Inflammatory macrophage (primary cell): Measurements from ENCODE around the gene CEP192.

Experiments used
- DNase-seq, 2 donors: peaks; one replicate each; pipeline ENCODE4 v3.0.0-alpha.2; 2020 to 2022

The CEP192 gene

DNA sequence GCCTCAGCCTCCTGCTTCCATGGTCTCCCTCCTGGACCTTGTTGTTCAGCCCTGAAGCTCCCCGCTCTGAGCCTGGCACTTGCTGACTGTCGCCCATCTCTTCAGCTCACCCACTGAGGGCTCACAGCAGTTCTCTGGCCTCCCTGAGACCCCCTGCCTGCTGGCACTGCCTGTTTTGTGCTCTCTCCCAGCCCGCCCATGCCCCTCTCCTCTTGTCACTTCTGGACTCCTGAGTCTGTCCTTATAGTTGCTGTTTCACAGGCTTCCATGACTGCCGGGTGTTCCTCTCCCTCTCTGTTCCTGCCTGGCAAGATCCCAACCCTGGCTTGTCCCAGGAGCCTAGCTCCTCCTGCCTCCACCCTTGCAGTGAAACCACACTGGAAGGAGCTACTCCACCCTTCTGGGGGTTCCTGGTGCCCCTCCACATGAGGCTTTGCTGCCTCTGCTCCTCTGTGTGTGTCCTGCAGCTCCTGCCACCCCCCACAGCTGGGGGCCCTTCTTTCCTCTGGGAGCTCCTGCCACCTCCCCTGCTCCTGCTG lies 110.6 kb downstream of the CEP192 start:
- no peak for DNase-seq

GRCh38 chr18:13103366-13103765 lies 112.2 kb downstream of the CEP192 start:
- no peak for DNase-seq

- no peak for DNase-seq
Measured at GRCh38 chr18:13105059-13105458, 113.9 kb downstream of the CEP192 start.

GRCh38 chr18:13107074-13107473 lies 115.9 kb downstream of the CEP192 start:
- DNase-seq: no peak

GRCh38 chr18:13108330-13108729 lies 117.2 kb downstream of the CEP192 start:
- DNase-seq: no peak

DNA sequence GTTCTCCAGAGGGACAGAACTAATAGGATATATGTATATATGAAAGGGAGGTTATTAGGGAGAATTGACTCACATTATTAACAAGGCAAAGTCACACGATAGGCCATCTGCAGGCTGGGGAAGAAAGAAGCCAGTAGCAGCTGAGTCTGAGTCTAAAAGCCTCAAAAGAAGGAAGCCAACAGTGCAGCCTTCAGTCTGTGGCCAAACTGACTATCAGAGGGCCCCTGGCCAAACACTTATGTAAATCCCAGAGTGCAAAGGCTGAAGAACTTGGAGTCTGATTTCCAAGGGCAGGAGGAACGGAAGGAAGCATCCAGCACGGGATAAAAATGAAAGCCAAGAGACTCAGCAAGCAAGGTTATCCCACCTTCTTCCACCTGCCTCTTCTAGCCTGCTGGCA lies 119.4 kb downstream of the CEP192 start:
- DNase-seq: no peak

DNA sequence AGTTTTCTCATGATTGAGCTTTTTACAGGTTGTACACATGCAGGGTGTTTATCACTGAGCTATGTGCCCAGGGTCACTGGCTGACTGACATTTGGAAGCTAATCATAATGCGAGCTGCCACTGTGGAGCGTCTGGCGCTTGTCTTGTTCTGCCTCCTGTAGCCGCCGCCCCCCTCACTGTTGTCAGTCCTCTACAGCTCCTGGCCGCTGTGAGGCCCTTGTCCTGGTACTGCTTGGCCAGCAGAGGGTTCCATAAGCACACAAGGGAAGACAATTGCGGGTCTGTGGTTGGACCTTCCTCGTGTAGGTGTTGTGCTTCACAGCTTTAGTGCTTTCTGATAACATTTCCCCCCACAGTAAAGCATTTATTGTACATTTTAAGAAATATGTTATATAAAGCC lies 121.8 kb downstream of the CEP192 start:
- peak in 1 of 2 donors; percentile 35 for DNase-seq

GRCh38 chr18:13120255-13120654 lies 129.1 kb downstream of the CEP192 start:
- DNase-seq: no peak

DNA sequence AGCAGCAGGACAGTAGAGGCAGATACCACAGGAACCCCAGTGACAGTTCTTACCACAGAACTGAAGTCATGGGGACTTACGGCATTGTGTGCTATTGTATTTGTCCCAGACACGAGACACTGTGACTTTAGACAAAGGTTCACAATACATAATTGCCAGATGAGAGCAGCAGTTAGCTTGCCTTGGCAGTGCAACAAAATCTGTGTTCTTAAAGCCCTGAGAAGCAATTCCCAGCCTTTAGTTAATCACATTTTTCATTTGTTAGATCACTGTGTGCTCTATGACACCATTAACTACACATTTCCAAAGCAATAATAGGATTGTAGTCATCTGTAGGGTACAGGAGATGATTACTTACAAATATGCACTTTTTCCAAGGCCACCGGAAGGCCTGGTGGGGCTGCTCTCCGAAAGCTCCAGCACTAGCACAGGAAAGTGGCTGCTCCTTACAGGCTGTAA lies 129.8 kb downstream of the CEP192 start:
- no peak for DNase-seq

DNA sequence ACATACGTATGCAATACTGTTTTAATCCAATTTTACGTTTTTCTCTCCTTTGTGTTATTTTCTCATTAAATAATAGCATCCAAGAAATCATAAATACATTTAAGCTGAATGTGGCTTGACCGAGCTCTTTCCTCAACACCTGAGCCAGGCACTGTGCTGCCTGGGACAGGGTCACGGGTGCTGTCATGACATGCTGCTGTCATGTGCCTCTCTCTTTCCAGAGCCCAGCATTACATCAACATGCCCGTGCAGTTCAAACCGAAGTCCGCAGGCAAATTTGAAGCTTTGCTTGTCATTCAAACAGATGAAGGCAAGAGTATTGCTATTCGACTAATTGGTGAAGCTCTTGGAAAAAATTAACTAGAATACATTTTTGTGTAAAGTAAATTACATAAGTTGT lies 133.2 kb downstream of the CEP192 start:
- DNase-seq: no peak

DNA sequence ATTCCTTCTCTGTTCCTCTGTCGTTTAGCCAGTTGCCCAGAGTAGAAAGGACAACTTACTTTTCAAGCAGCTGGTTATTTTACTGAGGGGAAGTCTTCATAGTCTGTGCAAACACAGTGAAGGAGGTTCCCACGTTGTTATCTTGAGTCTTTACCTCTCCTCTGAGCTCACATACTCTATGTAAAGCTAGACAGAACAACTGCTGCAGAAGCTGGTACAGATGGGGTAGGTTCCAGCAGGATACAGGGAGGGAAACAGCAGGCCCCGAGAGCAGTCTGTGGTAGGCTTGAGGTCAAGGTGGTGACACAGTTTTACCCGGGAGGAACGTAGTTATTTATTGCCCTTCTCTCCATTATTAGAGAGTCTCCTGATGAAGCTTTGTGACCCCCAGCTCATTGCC lies 134.0 kb downstream of the CEP192 start:
- DNase-seq: no peak

- DNase-seq: no peak
Measured at GRCh38 chr18:13126966-13127598, 135.9 kb downstream of the CEP192 start.

DNA sequence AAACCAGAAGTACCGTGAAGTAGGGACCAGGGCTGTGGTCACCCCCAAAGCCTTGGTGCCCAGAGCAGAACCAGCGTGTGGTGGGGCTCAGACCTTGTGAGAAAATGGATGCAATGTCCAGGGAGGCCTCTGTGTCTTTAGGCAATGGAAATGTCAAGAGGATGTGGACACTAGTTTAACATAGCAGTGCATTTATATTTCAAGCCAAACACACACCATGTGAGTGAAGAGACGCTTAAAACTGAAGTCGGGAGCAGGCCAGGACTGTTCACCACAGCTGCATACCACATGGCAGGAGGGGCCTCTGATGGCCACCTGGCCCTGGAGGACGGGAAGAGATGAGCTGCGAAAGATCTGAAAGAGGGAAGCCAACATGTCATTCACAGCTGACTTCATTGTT lies 140.1 kb downstream of the CEP192 start:
- no peak for DNase-seq

GRCh38 chr18:13134551-13135401 lies 143.6 kb downstream of the CEP192 start:
- no peak for DNase-seq

DNA sequence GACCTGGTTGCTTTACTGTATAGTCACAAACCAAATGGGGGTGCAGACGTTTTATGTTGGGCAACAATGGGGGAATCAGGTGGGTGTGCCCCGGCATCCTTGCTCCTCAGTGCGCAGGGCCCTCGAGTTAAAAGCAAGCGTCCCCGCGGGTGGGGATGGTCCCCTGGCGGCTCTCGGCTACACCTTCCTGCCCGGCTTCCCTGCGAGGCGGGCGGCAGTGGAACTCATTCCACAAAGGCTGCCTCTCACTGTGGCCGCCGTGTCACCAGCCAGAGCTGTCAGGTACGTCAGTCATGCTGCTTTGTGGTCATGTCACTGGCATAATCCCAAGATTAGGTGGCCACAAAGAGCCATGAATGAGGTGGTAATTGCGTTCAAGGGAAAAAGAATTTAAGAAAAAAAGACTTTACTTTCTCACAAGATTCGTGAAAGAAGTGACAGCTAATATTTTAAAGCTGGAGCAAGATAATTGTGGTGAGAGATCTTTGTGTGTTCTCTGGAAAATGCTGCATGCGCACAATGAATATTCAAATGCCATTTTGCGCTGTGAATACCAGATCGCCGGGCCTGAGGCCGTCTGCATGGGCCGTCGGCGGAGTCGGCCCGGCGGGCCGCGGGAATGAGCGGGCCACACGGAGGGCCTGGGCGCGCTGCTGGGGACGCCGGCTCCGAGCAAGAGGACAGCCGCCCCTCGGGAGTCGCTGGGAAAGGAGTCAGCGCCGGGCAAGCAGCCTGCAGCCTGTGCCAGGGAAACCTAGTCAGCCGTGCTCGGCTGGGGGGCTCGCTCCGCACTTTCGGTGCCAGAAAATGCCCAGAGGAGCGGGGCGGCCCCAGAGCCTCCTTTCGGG lies 145.1 kb downstream of the CEP192 start:
- peak in 1 of 2 donors; percentile 14 for DNase-seq

DNA sequence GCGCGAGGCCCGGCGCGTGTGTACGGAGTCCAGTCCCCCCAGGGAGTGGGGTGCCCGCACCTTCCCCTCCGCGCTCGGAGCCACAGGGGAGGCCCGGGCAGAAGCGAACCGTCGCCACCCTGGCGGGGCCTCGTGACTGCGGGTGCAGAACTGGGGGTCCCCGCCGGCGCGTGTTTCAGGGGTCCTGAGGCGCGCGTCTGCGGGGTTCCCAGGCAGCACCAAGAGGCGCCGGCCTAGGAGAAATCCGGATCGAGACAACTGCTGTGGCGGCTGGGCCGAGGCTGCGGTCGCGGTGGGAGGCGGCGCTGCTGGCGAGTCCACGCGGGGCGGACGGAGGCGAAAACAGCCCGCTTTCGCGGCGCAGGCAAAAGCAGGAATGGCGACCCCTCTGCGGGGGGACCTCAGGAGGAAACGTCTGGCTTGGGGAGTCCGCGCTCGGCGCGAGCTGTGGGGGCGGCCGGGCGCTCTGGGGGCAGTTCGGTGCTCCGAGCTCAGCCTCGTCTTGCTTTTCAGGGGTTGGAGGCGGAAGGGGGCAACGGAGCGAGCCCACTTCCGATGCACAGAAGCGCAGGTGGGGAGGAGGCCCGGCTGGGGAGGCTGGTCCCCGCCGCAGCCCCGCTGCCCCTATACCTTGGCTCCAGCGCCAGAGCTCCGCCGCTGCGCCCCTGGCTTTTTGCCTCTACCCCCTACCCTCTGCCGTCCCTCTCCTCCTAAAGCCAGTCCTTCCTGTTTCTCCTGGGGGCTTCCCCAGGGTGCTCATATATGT lies 145.9 kb downstream of the CEP192 start:
- peak in 1 of 2 donors; percentile 34 for DNase-seq

- DNase-seq: peak; percentile 96
Measured at GRCh38 chr18:13137670-13138419, 146.7 kb downstream of the CEP192 start.

- DNase-seq: no peak
Measured at GRCh38 chr18:13138420-13139139, 147.4 kb downstream of the CEP192 start.

DNA sequence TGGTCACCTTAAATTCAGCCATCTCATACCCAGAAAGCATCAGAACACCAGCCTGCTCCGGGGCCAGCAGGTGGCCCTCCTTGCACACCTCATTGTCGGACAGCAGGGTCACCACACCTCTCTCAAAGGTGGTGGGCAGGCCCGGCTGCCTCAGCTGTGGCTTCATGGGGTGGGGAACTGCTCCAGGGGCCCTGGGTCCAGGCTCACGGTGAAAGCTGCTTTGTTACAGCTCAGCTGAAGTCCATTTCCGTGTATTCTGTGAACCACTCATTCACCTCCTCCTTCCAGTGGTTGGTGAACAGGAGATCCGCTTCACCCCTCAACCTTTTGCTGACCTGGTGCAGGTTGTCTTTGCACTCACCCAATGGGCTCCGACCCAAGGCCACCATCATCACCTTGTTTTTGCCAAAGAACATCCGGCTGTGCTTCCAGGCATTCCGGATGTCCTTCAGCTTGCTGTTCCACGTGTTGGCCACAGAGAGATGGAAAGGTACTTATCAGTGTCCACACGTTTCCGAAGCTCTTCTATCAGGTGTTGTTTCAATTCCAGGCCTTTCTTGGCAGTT lies 148.8 kb downstream of the CEP192 start:
- no peak for DNase-seq

DNA sequence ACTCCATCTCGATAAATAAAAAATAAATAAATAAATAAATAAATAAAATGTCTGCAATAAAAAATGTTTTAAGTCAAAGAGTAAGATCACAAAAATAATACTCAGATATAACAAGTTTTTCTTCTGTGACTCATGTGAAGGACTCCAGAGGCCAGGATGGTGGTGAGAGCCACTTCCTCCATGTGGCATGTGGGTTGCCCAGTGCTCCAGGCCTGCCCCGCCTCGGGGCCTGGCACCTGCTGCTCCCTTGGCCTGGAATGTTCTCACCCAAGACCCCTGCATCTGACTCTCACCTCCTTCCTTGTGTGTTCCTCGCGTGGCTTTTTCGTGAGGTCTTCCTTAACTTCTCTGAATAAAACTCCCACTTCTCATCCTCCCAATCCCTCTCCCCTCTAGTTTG lies 150.0 kb downstream of the CEP192 start:
- DNase-seq: no peak
